Astrocyte of the cerebellum (primary cell): Measurements from ENCODE around the gene TOMM20.

ENCODE experiments used
- DNase-seq: peaks from one replicate; pipeline ENCODE4 v3.0.0-alpha.2; 2011; ENCODE audit warnings: low read depth
- H3K4me3 ChIP-seq: 2 replicates; pipeline ENCODE4 v1.5.1; 2011; ENCODE audit warnings: mild to moderate bottlenecking, low read depth, low read length, moderate library complexity
- in situ Hi-C: cut with HindIII; loops from 2 replicates; pipeline ENCODE4 v1.10.0; 2017; ENCODE audit warnings: low sequenced_read_pairs
- TF ChIP-seq, protein P1 (sequence below): IDR thresholded peaks from 2 replicates; pipeline ENCODE4 v1.5.1; 2012; ENCODE audit warnings: low read length, low read depth, moderate library complexity, mild to moderate bottlenecking; ENCODE audit errors: missing control alignments

TOMM20 gene

GRCh38 chr1:235070819-235071218, 57.8 kb downstream of the TOMM20 start:
- no peak for DNase-seq
- in situ Hi-C loops: loop anchor here (5.0 to 10.0 kb wide), 3 partner anchors 94 to 456 kb away; partner anchors contain the start of gene IRF2BP2
- H3K4me3 ChIP-seq: no peak overlapping the region
- TF ChIP-seq, protein P1, sequence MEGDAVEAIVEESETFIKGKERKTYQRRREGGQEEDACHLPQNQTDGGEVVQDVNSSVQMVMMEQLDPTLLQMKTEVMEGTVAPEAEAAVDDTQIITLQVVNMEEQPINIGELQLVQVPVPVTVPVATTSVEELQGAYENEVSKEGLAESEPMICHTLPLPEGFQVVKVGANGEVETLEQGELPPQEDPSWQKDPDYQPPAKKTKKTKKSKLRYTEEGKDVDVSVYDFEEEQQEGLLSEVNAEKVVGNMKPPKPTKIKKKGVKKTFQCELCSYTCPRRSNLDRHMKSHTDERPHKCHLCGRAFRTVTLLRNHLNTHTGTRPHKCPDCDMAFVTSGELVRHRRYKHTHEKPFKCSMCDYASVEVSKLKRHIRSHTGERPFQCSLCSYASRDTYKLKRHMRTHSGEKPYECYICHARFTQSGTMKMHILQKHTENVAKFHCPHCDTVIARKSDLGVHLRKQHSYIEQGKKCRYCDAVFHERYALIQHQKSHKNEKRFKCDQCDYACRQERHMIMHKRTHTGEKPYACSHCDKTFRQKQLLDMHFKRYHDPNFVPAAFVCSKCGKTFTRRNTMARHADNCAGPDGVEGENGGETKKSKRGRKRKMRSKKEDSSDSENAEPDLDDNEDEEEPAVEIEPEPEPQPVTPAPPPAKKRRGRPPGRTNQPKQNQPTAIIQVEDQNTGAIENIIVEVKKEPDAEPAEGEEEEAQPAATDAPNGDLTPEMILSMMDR: no peak

DNA sequence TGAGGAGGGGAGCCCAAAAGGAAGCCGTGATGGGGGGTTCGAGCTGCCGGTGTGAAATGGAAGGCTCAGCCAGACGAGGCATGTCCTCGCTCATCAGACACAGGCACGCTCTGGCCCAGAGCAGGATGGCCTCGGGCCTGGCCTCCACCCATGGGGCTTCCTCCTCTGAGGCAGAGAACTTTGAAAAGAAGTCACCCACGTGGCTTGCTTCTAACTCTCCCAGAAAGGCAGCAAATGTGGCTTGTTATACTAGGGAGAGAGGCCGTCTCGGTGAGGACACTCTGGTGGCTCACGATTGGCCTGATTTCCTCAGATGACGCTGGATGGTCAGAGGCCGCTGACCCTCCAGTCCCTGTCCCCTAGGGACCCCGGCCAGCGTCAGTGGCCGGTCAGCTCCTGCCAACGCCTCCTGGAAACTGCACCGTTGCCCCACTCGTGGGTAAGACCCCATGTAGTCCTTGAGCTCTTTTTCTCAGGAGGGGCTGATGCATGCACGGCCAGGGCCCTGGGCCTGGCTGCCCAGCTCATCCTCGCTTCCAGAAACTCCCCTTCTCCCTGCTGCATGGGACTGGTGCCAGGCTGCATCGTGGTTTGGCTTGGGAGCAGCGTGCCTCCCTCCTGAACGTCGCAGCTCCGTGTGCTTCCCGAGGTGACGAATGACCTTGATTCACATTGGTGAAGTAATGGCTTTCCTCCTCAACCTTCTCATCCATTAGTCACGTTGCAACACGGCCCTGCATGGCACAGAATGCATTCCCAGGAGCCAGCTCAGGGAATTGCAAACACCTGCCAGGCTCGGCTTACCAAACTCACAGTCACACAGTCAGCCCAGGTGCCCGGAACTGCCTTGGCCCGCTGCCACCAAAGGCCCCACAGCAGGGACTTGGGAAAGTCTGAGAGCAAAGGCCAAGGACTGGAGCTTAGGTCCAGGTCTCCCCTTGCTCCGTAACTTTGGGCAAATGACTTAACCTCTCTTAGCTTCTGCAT, 58.8 kb downstream of the TOMM20 start:
- no peak for DNase-seq
- no peak overlapping the region for H3K4me3 ChIP-seq
- TF ChIP-seq, protein P1: no peak
- in situ Hi-C loops: loop anchor here (5.0 to 10.0 kb wide), 3 partner anchors 93 to 455 kb away; partner anchors contain the start of gene IRF2BP2

DNA sequence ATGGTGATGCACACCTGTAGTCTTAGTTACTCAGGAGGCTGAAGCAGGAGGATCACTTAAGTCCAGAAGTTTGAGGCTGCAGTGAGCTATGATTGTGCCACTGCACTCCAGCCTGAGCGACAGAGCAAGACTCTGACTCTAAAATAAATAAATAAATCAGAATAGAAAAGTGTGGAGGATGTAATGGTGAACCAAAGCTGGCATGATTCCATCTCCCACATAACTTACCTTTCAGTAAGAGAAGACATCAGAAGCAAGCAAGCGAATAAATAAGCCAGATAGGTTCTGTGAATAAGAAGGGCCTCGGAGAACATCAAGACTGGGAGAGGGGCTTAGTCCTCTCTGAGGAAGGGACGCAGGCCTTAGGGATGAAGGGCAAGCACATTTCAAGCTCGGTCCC, 59.5 kb downstream of the TOMM20 start:
- TF ChIP-seq, protein P1: no peak
- in situ Hi-C loops: no loop called here

GRCh38 chr1:235068158-235069121, 60.2 kb downstream of the TOMM20 start:
- in situ Hi-C loops: no loop called here
- DNase-seq: no peak
- no peak overlapping the region for H3K4me3 ChIP-seq
- TF ChIP-seq, protein P1: no peak

More for the DNA sequence above, 59.5 kb downstream of the TOMM20 start:
- H3K4me3 ChIP-seq: no peak overlapping the region
- DNase-seq: no peak

DNA sequence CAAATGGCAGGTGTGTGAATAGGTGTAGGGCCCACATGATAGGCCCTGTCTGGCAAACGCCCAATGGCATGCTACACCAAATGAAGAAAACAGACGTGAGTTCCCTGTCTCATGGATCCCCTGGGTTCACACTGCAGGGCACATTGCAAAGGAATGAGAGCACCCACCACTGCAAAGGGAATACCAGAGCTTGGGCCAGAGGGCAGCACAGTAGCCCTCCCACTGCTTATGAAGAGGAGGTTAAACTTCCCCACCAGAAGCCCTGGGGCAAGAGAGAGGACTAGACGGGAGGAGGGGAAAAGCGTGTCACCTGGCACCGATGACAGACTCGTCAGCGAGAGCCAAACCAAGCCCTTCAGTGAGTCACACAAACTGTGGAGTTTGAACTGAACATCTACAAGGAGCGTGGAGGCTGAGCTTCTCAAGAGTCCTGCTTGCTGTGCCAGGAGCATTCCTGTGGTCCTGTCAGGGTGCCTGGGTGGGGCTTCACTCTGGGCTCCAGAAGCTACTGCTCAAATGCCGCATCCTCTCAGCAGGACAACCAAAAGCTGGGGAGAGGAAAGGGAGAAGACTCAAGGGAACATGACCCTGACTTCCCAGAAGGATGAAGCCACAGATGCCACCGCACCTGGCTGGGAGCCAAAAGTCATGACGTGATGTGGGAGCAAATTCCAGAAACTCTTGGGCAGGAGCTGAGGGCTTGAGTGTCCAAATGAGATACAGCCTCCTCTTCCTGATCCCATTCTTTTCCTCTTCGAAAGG, 61.1 kb downstream of the TOMM20 start:
- peak; percentile 99 for DNase-seq
- TF ChIP-seq, protein P1: no peak
- in situ Hi-C loops: no loop called here
- H3K4me3 ChIP-seq: no peak overlapping the region
